NCI-H1092 treated with DMSO at 0.1 percent for 48 hours (cell line): ENCODE results near the gene OTUD3.
"Not testable (repeated sequence)": the region's sequence is repeated elsewhere in the genome, so short reads cannot be mapped to it uniquely, and the experiment has no call there.

Experiments used
- DNase-seq: peaks from one replicate; lab custom pipeline; 2025; lab: John Stamatoyannopoulos, UW

The OTUD3 gene

DNA sequence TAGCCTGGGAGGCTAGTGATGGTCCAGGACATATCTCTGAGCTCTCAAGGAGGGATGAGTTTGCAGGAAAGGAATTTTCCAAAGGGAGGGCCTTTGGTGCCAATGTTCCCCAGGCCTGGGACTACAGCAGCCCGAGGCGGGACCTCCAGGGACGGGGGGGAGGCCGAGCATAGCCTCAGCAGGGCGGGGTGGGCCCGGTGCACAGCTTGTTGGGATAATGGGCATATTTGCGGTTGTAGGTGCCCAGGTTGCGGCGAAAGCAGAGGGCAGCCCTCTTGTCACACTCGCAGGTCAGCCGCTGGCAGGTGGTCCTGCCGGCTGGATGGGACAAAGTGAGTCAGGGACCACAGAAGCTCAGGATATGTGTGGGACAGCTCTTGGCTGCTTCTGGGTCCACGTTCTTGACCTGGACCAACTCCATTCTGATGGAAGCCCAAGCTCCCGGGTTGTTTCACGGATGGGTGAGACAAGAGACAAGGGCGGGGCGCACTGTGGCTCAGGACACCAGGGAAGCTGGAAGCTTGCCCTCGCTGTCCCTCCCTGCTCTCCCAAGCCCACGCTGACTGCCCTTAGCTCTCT lies 38.0 kb downstream of the OTUD3 start:
- DNase-seq = no peak

DNA sequence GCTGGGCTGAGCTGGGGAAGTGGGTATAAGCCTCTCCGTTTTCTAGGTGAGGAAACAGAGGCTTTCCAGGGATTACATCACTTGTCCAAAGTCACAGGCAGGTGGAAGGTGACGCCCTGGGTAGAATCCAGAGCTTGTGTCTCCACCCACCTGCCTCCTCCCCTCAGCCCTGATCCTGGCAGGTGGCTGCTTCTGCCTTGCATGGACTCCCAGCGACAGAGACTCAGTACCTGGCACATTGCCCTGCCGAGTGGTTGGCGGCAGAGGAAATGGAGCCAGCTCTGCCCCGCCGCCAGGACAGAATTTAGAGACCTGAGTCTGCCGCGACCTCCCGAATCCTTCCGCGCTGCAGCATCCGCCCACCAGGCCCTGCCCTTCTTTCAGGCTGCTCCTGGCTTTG lies 39.1 kb downstream of the OTUD3 start:
- DNase-seq = peak; percentile 71

DNA sequence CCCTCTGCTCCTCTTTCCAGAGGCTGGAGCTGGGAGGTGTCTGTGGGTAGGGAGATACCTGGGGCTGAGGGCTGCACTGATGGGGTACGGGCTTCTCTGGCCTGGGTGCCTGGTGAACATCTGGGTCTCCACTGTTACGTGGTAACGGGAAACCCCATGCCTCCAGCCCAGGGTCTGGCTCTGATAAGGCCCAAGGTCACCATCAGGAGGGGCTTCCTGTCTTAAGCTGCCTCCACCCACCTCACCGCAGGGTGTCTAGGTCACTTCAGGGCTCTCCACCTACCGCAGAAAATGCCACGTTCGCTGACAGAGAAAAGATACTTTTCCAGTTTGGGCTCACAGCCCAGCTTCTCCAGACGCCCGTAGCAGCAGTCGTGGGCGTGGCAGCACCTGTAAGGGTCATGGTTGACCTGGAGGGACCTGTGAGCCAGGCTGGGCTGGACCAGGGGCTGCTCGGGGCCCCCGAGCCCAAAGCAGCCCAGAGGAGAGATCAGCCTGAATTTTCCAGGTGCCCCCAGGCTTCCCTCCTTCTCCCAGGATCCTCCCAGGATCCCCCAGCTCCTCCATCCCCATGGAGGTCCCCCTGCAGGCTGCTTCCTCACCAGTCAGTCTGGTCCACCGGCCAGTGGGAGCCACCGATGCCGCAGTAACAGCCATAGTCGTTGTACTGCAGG lies 40.0 kb downstream of the OTUD3 start:
- DNase-seq = no peak

DNA sequence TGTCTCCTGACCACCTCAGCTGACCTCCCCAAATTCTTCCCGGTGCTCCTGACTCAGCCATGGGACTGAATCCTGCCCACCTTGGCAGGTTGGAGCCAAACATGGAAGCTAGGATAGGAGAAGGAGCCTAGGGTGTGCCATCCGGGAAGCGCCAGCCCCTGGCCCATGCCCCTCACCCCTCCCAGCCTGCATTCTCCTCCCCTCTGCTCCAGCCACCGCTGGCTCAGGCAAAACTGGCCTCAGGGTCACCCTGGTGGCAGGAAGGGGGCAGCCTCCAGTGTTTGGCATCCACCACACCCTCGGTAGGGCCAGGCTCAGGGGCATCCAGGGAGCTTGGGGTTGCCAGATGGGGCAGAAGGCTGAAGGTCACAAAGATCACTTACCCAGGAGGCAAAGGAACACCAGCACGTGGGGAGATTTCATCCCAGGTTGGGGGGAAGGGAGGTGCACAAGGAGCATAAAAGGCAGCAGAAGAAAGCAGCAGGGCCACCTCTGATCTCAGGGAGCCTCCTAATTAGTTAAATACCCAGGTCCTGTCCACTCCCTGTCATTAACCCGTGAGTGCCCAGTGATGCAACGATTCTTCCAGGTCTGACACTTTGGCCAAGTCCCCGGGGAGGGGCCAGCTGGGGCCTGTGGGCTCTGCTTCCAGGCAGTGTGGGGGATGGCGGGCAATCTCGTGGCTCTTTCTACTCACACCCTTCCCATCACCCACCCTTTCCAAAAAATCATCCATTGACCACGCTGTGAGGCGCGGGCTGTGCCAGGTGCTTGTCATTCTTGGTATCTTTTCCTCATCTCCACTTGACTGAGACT lies 41.1 kb downstream of the OTUD3 start, which contains the start of gene PLA2G2E:
Gene PLA2G2E (minus strand): TSS at position 481 of the 816 bp plus-strand sequence. CDS start 58 bp downstream, at position 423.
- DNase-seq = no peak

DNA sequence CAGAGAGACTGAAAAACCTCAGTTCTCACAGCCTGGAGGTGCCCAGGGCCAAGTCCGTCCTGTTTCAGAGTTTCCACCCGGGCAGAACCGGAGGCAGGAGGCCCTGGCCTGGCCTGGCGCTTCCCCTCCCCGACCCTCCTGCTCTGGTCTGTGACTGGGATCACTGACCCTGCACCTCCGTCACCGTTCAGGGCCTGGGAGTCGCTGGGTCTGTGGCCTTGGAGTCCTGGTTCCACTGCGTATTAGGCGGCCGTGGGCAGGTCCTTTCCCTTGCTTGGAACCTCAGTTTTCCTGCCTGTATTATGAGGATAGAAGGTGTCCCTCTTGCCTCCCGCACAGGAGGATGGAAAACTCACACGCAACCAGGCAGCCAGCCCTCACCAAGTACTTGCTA lies 41.8 kb downstream of the OTUD3 start:
- DNase-seq = no peak

DNA sequence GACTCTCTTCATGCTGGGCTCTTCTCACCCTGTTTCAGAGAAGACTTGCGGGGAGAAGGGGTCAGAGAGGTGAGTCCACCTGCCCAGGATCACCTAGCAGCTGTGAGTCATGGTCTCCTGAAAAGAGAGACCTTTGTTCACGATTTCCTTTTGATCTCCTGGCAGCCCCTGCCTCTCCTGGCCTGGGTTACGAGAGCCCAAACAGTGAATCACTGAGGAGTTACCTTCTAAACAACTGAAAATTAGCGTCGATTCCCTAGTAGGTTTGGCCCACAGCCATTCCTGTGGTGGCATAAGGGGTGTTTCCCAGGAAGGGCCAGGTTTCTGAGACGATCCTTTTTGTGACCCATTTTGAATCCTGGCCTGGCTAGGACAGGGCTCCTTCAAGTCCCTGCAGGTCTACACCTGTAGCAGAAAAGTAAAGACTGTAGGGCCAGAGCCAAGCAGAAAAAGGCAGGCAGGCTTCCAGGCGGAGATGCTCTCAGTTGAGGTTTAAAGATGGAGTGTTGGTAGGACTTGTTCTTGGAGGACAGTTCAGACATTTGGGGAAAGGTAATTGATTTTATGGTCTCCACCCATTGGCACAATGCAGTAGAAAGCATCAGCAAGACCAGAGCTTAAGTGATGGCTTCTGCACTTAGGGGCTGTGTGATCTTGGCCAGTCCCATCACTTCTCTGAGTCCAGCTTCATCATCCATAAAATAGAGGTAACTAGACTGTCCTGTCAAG lies 43.3 kb downstream of the OTUD3 start:
- no peak for DNase-seq

DNA sequence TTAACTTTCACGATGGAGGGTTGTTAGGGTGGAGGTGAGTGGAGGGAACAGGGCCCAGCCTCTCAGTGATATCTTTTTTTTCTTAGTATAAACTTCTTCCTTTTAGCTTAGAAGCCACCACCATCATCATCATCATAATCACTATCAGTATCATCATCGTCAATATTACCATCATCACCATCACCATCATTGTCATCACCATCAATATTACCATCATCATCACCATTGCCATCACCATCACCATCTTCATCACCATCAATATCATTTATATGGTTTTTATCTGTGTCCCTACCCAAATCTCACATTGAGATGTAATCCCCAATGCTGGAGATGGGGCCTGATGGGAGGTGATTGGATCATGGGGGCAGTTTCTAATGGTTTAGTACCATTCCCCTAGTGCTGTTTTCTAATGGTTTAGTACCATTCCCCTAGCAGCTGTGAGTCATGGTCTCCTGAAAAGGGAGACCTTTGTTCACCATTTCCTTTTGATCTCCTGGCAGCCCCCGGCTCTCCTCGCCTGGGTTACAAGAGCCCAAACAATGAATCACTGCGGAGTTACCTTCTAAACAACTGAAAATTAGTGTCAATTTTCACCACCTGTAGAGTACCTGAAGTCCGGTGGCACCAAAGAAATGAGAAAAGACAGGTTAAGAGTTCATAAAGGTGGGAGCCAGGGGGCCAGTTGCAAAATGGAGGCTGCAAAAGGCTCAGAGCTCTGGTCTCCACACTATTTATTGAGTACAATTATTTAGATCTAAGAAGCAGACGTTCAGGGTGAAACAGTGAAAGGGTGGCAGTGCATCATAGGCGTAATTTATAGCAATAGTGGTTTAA lies 44.3 kb downstream of the OTUD3 start:
- no peak for DNase-seq

DNA sequence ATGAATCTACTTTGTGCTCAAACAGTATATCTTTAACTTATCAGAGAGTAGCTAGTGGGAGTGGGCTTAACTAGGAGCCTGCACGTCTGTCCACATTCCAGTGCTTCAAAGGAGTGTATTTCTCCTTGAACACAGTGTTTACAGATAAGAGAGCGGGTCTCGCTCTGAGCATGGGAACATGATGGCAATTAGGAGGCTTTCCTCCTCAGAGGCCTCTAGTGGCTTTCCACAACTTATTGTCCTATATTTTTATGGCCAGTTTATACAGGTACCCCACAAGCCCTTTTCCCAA lies 44.9 kb downstream of the OTUD3 start:
- DNase-seq = not testable (repeated sequence)

DNA sequence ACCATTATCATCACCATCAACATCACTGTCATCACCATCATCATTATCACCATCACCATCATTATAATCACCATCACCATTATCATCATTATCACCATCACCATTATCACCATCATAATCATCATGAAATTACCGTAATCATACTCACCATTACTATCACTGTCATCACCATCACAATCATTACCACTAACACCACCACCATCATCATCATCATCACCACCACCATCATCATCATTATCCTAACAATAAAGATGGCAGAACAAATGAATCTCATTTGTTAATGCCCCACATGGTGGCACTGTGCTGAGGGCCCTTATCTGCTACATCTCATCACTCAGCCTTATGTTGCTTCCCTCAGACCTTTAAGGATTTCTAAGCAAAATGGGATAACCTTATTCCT lies 50.7 kb downstream of the OTUD3 start:
- no peak for DNase-seq

DNA sequence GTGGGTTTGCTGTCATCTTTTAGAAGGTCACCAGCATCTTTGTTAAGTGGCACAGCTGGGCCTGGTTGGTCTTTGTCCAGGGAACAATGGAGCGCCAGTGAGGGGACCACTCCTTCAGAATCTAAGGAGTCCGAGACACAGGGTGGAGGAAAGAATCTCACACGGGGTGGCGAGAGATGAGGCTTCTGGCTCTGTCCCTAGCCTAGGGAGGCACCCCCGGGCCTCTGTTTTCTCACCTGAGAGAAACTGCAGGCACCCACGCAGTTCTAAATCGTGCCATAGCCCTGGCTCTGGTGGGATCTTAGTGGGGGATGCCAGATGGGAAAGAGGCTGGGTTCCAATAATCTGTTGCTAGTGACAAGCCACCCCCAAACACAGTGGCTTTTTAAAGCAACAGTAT lies 52.1 kb downstream of the OTUD3 start:
- no peak for DNase-seq

DNA sequence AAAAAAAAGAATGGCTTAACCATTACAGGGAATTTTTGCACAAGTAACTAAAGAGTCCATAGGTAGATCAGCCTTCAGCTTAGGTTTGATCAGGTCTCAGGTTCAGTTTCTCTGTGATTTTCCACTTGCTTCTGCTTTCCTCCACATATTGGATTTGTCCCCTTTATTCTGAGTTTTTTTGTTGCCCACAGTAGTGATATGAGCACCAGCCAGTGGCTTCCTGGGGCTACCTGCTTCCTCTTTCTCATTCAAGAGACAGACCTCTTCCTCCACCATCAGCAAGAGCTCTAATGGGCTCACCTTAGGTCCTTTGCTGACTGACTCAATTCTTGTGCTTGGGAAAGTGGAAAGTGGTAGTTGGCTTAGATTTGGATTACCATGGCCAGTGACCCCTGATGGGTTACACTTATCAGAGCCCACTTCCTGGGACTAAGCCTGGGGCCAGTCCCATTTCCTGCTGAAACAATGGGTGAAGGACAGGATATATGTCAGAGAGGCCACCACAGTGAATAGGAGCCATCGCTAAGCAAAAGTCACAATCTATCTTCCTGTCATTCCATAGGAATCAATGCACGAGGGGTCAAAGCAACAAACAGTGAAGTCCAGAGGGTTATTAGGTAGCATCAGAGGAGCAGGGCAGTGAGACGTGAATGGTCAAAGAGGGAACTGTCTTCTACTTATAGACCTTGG lies 54.0 kb downstream of the OTUD3 start:
- DNase-seq = no peak

DNA sequence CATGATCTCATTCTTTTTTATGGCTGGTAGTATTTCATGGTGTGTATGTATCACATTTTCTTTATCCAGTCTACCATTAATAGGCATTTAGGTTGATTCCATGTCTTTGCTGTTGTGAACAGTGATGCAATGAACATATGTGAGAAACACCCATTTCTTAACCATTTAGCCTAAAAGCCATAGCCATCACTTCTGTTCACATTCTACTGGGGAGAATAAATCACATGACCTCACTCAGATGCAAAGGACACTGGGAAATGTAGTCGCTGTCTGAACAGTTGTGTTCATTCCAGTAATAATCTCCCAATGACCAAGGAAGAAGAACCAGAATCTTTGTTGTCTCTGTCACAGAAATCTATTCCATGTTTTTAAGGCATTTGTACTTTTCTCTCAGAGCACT lies 56.3 kb downstream of the OTUD3 start:
- DNase-seq = no peak

DNA sequence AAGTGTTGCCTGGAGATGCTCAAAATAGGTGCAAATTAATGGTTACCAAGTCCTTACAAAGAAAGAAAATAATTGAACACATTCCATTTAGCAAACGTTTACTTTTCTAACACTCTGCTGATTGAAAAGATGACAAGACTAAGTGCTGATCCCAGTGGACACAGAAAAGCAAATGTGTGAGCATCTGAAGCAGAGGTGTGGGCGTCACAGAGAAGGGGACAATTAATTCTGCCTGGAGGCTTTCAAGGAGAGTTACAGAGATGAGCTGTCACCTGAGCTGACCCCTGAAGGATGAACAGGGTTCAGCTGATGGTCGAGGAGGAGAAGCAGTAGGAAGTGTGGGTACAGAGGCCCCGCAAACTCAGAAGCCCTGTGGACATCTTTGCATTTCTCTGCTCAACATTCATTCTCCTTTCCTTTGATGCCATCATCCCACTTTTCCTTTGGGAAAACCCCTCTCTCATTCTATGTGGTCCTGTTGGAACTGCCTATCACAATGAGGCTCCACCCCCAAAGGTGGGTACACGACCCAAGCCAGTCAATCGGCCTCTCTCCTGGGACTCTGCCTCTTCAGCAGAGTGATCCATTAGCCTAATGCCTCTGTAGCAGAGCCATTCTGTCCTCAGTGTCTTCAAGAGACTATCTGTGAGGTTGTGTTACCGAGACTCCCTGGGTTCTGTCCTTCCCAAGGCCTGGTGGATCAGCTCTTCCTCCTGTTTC lies 58.5 kb downstream of the OTUD3 start:
- DNase-seq = no peak

DNA sequence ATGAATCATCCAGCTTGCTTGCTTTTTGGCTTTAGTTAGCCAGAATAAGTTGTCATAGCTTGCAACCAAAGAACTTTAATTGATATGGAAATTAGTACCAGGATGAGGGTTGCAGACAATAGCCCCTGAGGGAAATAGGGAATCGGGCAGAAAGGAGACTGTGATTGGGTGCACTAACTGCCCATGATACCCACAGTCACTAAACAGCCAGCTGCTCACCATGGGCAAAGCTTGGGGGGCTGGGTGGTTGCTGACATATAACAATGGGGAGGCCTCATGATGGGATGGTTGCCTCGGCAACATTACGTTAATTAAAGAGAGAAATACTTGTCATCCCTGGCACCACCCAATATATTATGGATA lies 59.0 kb downstream of the OTUD3 start:
- no peak for DNase-seq

DNA sequence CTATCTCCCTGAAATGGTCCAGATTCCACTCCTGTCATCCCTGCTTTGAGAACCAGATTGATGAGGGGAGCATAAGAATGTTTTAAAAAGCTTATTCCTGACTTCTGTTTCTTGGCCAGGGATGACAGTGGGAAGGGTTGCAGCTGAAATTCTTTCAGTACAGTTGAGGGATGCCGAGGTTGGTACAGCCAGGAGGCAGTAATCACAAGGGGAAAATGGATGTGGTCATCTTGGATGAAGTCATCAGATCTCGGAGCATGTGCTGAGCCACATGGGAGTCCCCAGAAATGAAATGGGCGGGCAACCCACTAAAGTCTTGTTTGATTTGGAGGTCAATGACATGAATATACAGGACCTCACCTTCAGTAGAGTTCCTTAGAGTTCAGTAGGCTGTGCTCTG lies 59.9 kb downstream of the OTUD3 start:
- DNase-seq = no peak

DNA sequence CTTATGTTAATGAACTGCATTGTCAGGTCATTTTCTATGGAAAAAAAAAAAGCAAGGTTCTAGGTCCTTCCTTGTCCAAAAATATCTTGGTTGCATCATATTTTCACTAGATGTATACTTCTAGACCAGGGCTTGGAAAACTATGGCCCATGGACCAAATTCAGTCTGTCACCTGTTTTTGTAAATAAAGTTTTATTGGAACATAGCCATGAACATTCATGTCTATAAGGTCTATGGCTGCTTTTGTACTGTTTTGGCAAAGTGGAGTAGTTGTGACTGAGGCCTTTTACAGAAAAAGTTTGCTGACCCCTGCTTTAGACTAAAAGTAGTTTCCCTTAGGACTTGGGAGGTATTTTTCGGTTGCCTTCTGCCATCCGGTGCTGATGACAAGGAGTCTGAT lies 60.5 kb downstream of the OTUD3 start:
- no peak for DNase-seq

DNA sequence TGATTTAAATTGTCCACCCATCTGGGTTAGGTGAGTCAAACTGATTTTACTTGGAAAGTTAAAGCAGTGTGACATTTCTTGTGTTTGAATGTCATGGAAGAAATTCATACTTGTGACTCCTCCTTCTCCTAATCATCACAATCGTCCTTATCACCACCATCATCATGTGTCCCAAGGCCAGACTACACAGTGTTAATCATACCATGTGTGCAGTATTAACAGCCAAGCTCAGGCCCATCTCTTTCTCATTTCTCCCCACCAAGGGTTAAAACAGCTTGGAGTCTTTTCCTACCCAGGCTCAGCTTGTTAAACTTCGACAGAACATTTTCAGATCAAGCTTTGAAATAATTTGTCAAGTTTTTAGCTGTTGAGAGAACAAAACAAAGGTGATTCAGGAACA lies 63.7 kb downstream of the OTUD3 start:
- no peak for DNase-seq

DNA sequence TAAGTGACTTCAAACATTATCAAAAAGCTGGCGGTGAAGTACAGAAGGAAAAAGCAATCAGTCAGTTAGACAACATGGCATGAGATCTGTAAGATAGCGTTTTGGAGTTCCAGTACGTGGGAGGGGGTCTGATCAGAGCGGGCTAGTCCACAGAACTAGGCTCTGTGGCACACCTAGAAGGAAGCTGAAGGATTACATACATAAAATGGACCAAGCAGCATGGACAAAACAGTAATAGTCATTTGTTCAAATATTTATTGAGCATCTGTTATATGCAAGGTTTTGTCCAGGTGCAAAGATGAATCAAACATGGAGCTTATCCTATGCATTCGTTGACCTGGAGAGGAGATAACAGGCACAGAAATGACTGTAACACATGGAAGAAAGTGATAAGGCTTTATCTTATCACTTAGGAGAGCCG lies 64.1 kb downstream of the OTUD3 start:
- no peak for DNase-seq

DNA sequence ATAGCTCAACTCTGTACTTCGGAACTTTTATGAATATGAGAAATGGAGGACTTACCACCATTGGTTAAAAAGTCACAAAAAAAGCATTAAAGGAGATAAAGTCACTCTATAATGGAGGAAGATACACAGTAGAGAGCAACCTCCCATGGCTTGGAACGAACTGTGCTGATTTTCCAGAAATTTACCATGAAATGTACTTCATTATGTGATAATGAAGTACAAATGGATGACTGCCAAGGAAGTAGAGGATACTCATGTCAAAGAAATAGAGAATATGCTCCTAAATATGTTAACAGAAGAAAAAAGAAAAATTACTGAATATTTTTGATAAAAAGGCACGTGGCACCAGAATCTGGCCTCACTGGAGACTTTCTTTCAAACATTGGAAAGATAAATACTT lies 64.8 kb downstream of the OTUD3 start:
- DNase-seq = no peak

DNA sequence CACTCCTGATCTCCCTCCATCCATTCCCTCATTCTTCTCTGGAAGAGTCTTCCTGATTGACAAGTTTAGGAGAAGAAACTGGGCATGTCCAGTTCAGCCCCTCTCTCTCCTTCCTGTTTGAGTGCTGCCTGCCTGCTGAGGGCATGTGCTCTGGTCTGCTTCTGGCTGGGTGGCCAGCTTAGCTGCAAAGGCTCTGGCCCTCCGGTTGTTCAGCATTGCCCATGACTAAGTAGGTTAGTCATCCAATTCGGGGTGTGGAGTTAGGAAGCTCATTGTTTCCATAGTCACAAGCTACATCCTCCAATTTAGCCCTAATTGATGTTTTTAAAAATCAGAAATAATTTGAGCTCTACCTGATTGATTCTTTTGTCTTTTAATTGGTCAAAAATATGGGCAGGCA lies 66.8 kb downstream of the OTUD3 start:
- DNase-seq = no peak

DNA sequence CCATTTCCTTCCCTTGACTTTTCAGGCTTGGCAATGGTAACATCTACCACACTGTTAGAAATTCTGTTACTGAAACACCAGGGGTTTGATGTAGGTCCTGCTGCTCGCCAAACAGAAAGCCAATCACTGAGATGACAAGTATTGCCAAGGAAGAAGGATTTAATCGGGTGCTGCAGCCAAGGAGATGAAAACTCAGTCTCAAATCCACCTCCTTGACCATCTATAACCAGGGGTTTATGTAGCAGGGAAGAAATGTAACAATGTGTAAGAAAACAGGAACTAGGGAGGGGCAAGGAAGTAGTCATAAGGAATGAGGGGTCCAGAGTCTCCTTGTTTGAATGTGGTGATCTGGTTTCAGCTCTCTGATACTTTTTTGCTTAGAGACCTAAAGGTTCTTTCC lies 71.9 kb downstream of the OTUD3 start:
- no peak for DNase-seq
